GM15510 (cell line): Measurements from ENCODE around the gene WDR20.

Experiments used
- POLR2A ChIP-seq: IDR thresholded peaks from 3 replicates; pipeline ENCODE4 v1.6.1; 2011; ENCODE audit warnings: borderline replicate concordance; ENCODE audit not compliant: insufficient read length; ENCODE audit errors: extremely low read depth

WDR20 gene

DNA sequence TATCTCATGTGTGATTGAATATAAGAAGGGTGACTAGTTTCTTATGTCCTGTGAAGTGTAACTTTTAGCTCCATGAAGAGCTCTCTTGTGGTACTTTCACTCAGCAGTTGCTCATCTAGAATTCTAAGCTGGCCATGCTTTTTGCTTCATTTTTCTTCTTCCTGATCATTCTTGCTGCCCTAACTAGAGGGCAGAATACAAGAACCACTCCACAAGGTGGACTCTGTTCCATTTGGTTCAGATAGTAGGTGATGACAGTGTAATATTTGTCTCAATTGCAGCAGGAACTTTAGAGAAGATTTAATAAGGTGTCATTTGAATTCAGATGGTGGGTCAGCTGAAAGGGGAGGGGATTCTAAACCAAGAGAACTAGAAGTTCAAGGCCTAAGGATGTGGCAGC is 17.6 kb downstream of the WDR20 start:
- no peak for TF ChIP-seq POLR2A

DNA sequence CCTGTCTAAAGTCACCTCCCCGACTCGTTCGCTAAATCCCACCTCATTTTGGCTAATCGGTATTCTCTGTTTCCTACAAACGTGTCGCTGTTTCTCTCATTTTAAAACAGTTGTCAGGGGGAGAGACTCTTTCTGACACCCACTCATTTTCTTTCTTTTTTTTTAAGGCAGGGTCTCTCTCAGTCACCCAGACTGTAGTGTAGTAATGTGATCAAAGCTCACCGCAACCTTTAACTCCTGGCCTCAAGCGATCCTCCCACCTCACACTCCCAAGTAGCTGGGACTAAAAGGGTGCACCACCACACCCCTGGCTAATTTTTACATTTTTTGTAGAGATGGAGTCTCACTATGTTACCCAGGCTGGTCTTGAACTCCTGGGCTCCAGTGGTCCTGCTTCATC is 19.1 kb downstream of the WDR20 start:
- no peak for TF ChIP-seq POLR2A

DNA sequence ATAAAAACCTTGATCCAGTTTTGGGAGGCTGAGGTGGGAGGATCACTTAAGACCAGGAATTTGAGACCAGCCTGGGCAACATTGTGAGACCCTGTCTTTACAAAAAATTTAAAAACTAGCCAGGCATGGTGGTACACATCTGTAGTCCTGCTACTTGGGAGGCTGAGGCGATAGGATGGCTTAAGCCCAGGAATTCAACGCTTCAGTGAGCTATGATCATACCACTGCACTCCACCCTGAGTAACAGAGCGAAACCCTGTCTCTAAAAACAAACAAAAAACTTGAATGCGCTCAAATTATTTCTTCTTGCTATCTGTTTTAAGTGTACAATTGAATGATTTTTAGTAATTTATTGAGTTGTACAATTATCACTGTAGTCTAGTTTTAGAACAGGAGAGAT is 20.1 kb downstream of the WDR20 start:
- TF ChIP-seq POLR2A = no peak

DNA sequence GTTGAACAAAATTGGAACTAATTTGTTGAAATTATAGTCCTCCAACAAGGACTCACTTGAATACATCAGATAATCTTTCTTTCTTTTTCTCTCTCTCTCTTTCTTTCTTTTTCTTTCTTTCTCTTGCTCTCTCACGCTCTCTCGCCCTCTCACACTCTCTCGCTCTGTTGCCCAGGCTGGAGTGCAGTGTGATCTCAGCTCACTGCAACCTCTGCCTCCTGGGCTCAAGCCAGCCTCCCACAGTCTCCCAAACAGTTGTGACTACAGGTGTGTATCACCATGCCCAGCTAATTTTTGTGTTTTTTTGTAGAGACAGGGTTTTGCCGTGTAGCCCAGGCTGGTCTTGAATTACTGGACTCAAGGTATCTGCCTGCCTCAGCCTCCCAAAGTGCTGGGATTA is 22.8 kb downstream of the WDR20 start:
- TF ChIP-seq POLR2A = no peak

DNA sequence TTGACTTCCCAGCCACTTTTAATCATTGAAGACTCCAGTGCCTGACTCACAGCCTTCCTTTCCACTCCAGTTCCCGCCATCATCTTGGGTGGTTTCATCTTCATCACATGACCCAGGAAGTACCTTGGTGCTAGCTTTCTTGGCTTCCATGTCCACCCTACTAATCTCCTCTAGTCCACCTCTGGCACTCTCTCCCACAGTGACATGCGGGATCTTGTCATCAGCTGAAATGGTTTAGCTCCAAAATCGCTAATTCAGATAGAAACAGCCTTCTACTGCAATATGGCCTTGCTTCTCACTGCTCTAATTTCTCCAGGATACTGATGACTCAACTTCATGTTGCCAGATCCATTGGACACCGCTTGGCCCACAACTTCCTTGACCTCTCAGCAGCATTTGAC is 24.5 kb downstream of the WDR20 start:
- no peak for TF ChIP-seq POLR2A

DNA sequence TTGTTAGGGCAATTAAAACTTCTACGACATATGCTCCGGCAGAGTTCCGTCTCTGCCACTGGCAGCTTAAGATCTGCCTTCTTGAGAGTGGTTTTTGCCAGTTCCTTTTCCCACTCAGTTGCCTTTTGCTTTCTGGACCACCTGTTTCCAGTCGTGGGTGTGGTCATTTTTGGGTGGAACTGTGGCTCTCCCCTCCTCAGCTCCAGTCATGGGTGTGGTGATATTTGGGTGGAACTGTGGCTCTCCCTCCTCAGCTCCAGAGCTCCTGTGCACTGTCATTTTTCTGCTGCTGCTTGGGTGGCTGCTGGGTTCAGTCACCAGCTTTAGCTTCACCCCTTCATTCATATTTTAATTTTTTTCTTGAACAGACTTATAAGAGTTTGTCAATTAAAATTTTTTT is 25.3 kb downstream of the WDR20 start:
- TF ChIP-seq POLR2A = no peak

DNA sequence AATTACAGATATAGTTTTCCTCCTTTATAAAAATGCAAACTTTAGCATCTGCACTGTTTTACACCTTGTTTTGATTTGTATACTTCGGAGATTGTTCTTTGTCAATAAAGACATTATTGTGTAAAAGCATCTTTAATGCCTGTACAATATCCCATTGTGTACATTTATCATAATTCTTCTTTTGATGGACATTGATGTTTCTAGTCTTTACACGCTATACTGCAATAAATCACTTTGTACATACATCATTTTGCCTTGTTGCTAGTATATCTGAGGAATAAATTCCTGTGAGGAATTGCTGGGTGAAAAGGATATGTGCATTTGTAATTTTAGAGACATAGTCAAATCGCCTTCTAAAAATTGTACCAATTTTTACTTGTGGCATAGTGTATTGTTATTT is 30.4 kb downstream of the WDR20 start:
- TF ChIP-seq POLR2A = no peak

DNA sequence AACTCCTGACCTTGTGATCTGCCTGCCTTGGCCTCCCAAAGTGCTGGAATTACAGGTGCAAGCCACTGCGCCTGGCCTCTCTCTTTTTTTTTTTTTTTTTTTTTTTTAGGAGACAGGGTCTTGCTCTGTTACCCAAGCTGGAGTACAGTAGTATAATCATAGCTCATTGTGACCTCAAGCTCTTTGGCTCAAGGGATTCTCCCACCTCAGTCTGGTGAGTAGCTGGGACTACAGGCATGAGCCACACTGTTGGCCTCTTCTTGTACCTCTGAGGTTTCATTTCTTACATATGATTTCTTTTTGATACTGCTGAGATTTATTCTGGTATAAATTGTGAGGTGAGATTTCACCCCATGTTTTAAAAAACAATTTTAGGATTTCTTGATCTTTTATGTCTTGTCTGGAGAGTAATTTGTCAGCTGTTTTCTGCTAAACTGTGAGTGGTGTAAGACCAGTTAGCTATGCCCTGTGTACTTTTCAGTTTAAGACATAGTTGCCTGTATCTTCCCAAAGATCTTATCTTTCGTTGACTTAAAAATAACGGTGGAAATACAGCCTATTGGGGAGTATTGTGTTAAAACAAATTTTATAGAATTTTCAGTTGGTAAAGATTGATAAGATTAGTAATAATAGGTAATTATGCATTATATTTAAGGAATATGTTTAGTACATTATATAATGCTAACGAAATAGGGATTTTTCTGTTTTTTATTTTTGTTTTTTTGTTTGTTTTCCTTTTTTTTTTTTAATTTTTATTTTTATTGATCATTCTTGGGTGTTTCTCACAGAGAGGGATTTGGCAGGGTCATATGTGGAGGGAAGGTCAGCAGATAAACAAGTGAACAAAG is 31.7 kb downstream of the WDR20 start:
- TF ChIP-seq POLR2A = no peak

DNA sequence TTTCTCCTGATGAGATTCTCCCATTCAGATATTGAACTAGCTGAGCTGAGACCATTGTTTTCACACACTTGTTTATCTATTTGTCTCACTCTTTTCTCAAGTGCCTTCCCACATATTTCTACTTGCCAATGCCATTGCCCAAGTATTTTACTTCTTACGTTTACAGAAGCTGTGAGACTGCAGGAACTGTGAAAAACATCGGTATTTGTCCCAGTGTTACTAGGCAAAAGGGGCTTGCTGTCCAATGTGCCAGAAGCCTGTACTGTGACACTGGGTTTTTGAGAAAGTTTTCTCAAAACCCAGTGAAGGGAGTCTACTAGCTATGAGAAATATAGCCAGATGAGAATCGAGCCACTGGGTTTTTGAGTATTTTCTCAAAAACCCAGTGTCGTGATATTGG is 37.5 kb downstream of the WDR20 start:
- TF ChIP-seq POLR2A = no peak

DNA sequence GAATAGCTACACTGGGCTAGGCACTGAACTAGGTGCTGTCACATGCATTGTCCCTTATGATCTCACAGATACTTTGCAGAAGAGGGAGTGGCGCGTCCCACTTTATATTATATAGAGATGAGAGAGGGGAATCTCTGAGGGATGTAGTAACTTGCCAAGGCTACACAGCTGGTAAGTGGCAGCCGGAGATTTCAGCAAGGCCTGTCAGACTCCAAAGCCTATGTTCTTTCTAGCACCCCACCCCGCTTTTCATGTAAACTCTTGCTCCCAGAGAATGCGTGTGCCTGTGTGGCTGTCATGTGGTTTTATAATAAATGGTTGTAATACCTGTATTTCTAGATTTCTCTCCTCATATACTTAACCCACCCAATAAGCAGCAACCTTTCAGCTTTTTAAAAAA is 39.1 kb downstream of the WDR20 start:
- no peak for TF ChIP-seq POLR2A

- TF ChIP-seq POLR2A = no peak
These were observed 40.7 kb downstream of the WDR20 start for GRCh38 chr14:102180248-102180998.

GRCh38 chr14:102181187-102181586 is 41.5 kb downstream of the WDR20 start:
- no peak for TF ChIP-seq POLR2A

DNA sequence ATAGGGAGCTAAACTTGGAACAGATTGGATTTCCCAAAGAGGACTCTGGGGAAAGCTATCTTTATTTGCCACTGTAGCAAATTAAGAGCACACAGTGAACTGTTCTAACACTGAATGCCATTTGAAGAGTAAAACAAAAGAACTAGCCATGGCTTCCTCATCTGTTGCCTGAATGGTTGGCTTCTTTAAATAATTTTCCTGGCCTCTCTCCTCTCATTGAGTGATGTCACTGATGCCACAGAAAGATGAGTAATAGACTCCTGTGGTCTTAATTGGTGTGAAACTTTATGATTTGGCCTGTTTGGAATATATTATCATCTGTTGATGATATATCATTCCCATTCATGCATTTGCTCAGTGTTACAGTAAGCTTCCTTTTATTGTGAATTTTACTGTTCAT is 42.5 kb downstream of the WDR20 start:
- TF ChIP-seq POLR2A = no peak

DNA sequence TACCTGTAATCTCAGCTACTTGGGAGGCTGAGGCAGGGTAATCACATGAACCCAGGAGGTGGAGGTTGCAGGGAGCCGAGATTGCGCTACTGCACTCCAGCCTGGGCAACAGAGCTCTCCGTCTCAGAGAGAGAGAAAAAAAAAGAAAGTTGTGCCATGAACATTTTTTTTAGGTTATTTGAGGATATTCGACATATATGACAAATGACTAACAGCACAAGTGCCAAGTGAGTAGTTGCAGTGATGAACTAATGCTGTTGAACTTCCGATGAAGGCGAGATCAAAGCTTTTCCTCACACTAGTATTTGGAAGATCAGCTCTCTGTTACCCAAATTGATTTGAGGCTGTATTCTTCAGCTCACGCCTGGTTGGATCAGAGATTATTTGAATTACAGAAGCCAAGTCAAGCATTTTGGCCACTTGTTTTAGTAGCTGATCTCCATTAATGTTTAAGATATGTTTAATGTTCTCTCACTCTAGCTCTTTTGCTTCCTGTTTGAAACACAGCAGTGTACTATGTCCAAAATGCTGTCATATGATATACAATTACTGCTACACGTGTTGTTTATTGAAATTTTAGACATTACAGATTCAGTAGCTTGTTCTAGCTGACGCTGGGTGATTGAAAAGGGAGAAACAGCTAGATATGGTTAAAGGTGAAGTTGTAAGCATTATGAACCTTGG is 43.4 kb downstream of the WDR20 start:
- no peak for TF ChIP-seq POLR2A

GRCh38 chr14:102183886-102184285 is 44.2 kb downstream of the WDR20 start:
- no peak for TF ChIP-seq POLR2A
